Measurements from ENCODE around the gene GP1BB.
"Not testable (repeated sequence)": the region's sequence is repeated elsewhere in the genome, so short reads cannot be mapped to it uniquely, and the experiment has no call there.

The GP1BB gene

GRCh38 chr22:19693981-19694670 is 29.2 kb upstream of the GP1BB start:
- no peak for FAIRE-seq

- FAIRE-seq: no peak
Observed at GRCh38 chr22:19694696-19695095, 28.6 kb upstream of the GP1BB start.

- no peak for FAIRE-seq
Observed at GRCh38 chr22:19696504-19697276, 26.6 kb upstream of the GP1BB start.

- FAIRE-seq: not testable (repeated sequence)
Observed at GRCh38 chr22:19697871-19698270, 25.5 kb upstream of the GP1BB start.

GRCh38 chr22:19700790-19701419 is 22.4 kb upstream of the GP1BB start:
- no peak for FAIRE-seq

- FAIRE-seq: no peak
Observed at GRCh38 chr22:19701420-19702145, 21.8 kb upstream of the GP1BB start.

- no peak for FAIRE-seq
Observed at GRCh38 chr22:19703869-19704268, 19.5 kb upstream of the GP1BB start.

GRCh38 chr22:19704355-19705015 is 18.9 kb upstream of the GP1BB start:
- no peak for FAIRE-seq

GRCh38 chr22:19705181-19705934 is 18.0 kb upstream of the GP1BB start:
- no peak for FAIRE-seq

GRCh38 chr22:19706661-19707151 is 16.6 kb upstream of the GP1BB start:
- FAIRE-seq: no peak

GRCh38 chr22:19707347-19708290 is 15.7 kb upstream of the GP1BB start:
- FAIRE-seq: no peak

- no peak for FAIRE-seq
Observed at GRCh38 chr22:19708321-19709011, 14.9 kb upstream of the GP1BB start.

- FAIRE-seq: no peak
Observed at GRCh38 chr22:19709063-19709769, 14.1 kb upstream of the GP1BB start.

- FAIRE-seq: no peak
Observed at GRCh38 chr22:19710020-19710768, 13.1 kb upstream of the GP1BB start.

- FAIRE-seq: no peak
Observed at GRCh38 chr22:19710769-19711106, 12.6 kb upstream of the GP1BB start.

- no peak for FAIRE-seq
Observed at GRCh38 chr22:19713245-19713644, 10.1 kb upstream of the GP1BB start.

GRCh38 chr22:19713650-19714311 is 9.6 kb upstream of the GP1BB start:
- FAIRE-seq: no peak

Data from G401.6 (cell line).